ENCODE results near the gene FAM193B. TPM values are rescaled to one million over a fixed set of nuclear protein-coding genes. Genes with fewer than 3 reads are reported as not detected.

FAM193B gene
- total RNA-seq, 1 experiment from 2014 or later: 72.9 TPM

DNA sequence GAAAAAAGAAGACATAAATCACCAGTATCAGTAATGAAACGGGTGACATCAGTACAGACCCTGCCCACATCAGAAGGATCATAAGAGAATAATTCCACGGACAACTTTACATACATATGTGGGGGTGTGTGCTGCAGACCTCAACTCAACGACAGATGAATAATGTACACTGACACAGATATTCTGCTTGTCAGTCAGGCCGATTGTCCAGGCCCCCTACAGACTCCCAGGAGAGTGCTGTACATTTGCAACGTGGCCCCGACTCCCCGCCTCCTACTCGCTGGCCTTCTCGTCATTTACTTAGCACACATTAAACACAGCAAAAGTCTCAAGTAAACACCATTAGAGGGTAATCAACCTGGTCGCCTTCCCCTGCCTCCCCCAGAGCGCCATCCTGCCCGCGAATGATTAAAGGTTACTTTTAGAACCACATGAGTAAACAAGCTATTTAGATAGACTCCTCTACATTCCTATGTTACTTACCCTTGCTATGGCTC is 34.1 kb upstream of the FAM193B start:
- ChIA-PET CTCF (interaction anchor here (1.0 to 1.5 kb wide), 2 partner anchors 11 to 19 kb away, joined by 3 read pairs; no protein-coding TSS in a partner anchor), POLR2A (interaction anchor here (0.7 kb wide), 2 partner anchors 68 to 162 kb away, joined by 3 to 4 read pairs; partner anchors contain the start of gene GRK6)
- H3K27me3 Mint-ChIP-seq (ENCODE audit: insufficient read depth, unreplicated experiment): peaks cover 8% of the 10 kb centered on the region
- Histone ChIP-seq H3K36me3 (ENCODE audit: control insufficient read depth, insufficient read depth, low read length) (peaks cover 4% of the 10 kb centered on the region), H3K4me1 (peaks cover 22% of the 10 kb centered on the region), H3K27me3 (replicated peaks; ENCODE audit: control insufficient read depth, insufficient read depth, low read length) (no peaks in the 10 kb centered on the region; the same call in none of the 2 replicates), H3K4me3 (ENCODE audit: low read depth, low read length) (no peak overlapping the region), H3K9me3 (no peaks in the 10 kb centered on the region)
- H3K27ac Mint-ChIP-seq (ENCODE audit: unreplicated experiment): peak overlapping the region; percentile 49
- DNase-seq: peak; percentile 79 to 84
- intact Hi-C loops (cut with micrococcal nuclease; ENCODE audit: unreplicated experiment): loop anchor here (1.0 kb wide), 2 partner anchors 31 to 71 kb away; no protein-coding TSS in a partner anchor
- peaks cover 22% of the 10 kb centered on the region for H3K36me3 Mint-ChIP-seq (ENCODE audit: insufficient read depth, unreplicated experiment)
- H3K4me3 Mint-ChIP-seq (ENCODE audit: unreplicated experiment): peak overlapping the region; percentile 68
- H3K9me3 Mint-ChIP-seq (ENCODE audit: unreplicated experiment): no peaks in the 10 kb centered on the region
- peak in 1 of 2 experiments; percentile 13 for TF ChIP-seq CTCF (IDR thresholded peaks at IDR 0.05; ENCODE audit: insufficient read depth in 1 of 2, low read depth in 1 of 2, low read length in 1 of 2, severe bottlenecking in 1 of 2, unreplicated experiment in 1 of 2)
- no TSS peak for BruUV-seq (replicated peaks)
- H3K4me1 Mint-ChIP-seq (ENCODE audit: low read depth, unreplicated experiment): peaks cover 20% of the 10 kb centered on the region

DNA sequence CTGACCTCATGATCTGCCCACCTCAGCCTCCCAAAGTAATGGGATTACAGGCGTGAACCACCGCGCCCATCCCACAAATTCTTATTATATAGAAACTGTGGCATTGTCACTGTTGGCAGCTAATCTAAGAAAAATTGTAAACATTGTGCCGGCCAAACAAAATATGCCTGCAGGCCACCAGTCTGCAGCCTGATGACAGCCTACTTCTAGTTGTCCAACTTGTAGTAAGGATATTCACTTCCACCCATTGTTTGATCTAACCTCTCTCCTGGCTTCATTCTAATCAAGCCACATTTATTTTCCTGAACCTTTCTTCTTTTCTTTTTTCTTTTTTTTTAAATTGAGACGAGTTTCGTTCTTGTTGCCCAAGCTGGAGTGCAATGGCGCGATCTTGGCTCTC is 24.0 kb upstream of the FAM193B start:
- Mint-ChIP-seq H3K4me3 (ENCODE audit: unreplicated experiment) (no peak overlapping the region), H3K36me3 (ENCODE audit: insufficient read depth, unreplicated experiment) (peaks cover 6% of the 10 kb centered on the region), H3K9me3 (ENCODE audit: unreplicated experiment) (no peaks in the 10 kb centered on the region), H3K27me3 (ENCODE audit: insufficient read depth, unreplicated experiment) (peaks cover 4% of the 10 kb centered on the region), H3K4me1 (ENCODE audit: low read depth, unreplicated experiment) (peaks cover 6% of the 10 kb centered on the region), H3K27ac (ENCODE audit: unreplicated experiment) (no peak overlapping the region)
- H3K27me3 ChIP-seq (replicated peaks; ENCODE audit: control insufficient read depth, insufficient read depth, low read length): no peaks in the 10 kb centered on the region
- H3K4me3 ChIP-seq (ENCODE audit: low read depth, low read length): no peak overlapping the region
- no TSS peak for BruUV-seq (replicated peaks)
- no peak for DNase-seq
- no peak for TF ChIP-seq CTCF (IDR thresholded peaks at IDR 0.05; ENCODE audit: insufficient read depth in 1 of 2, low read depth in 1 of 2, low read length in 1 of 2, severe bottlenecking in 1 of 2, unreplicated experiment in 1 of 2)
- no peaks in the 10 kb centered on the region for H3K36me3 ChIP-seq (ENCODE audit: control insufficient read depth, insufficient read depth, low read length)
- ChIA-PET CTCF (no interaction called here), POLR2A (no interaction called here)
- intact Hi-C loops (cut with micrococcal nuclease; ENCODE audit: unreplicated experiment): no loop called here
- H3K9me3 ChIP-seq: no peaks in the 10 kb centered on the region
- H3K4me1 ChIP-seq: no peaks in the 10 kb centered on the region

- TF ChIP-seq CTCF (IDR thresholded peaks at IDR 0.05; ENCODE audit: insufficient read depth in 1 of 2, low read depth in 1 of 2, low read length in 1 of 2, severe bottlenecking in 1 of 2, unreplicated experiment in 1 of 2): no peak
- DNase-seq: no peak
- Histone ChIP-seq H3K9me3 (no peaks in the 10 kb centered on the region), H3K36me3 (ENCODE audit: control insufficient read depth, insufficient read depth, low read length) (no peaks in the 10 kb centered on the region), H3K4me1 (no peaks in the 10 kb centered on the region), H3K4me3 (ENCODE audit: low read depth, low read length) (no peak overlapping the region), H3K27me3 (replicated peaks; ENCODE audit: control insufficient read depth, insufficient read depth, low read length) (no peaks in the 10 kb centered on the region)
- ChIA-PET CTCF (no interaction called here), POLR2A (interaction anchor here (0.6 kb wide), 1 partner anchor 16 kb away, joined by 4 read pairs; the partner anchor contains the start of gene TMED9)
- peaks cover 6% of the 10 kb centered on the region for H3K4me1 Mint-ChIP-seq (ENCODE audit: low read depth, unreplicated experiment)
- no TSS peak for BruUV-seq (replicated peaks)
- H3K36me3 Mint-ChIP-seq (ENCODE audit: insufficient read depth, unreplicated experiment): peaks cover 6% of the 10 kb centered on the region
- no peak overlapping the region for H3K27ac Mint-ChIP-seq (ENCODE audit: unreplicated experiment)
- intact Hi-C loops (cut with micrococcal nuclease; ENCODE audit: unreplicated experiment): no loop called here
- H3K9me3 Mint-ChIP-seq (ENCODE audit: unreplicated experiment): no peaks in the 10 kb centered on the region
- peaks cover 4% of the 10 kb centered on the region for H3K27me3 Mint-ChIP-seq (ENCODE audit: insufficient read depth, unreplicated experiment)
- H3K4me3 Mint-ChIP-seq (ENCODE audit: unreplicated experiment): no peak overlapping the region
Observed at GRCh38 chr5:177576169-177576568, 21.8 kb upstream of the FAM193B start.

Measured in Caco-2 (cell line).